HTERT RPE-1 (cell line): Measurements from ENCODE around the gene GLIS1.

Experiments used
- in situ Hi-C: fragments of 300-500 bp; cut with MboI; formaldehyde crosslinking; loops from 4 replicates; pipeline ENCODE4 v1.14.3; 2020; ENCODE audit warnings: low sequenced_read_pairs

GLIS1 gene

GRCh38 chr1:53696051-53696450 lies 42.9 kb downstream of the GLIS1 start:
- in situ Hi-C loops, result no loop called here

DNA sequence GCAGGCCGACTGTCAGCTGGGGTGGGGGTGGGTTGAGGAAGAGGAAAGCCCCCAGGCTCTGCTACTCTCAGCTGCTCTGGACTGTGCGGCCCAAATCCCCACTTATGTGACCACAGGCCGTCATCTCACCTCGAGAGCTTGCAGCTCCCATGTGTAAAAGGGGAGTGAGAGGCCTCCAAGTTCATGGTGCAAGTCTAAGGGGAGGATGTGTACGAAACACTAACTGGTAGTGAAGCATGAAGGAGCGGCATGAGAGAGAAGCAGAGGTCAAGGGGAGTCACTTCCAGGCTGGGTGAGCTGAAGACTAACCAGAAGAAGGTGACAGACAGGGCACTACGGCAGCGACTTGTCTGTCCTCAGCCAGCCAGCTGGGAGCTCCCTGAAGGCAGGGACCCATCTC lies 43.8 kb downstream of the GLIS1 start:
- in situ Hi-C loops, result no loop called here

DNA sequence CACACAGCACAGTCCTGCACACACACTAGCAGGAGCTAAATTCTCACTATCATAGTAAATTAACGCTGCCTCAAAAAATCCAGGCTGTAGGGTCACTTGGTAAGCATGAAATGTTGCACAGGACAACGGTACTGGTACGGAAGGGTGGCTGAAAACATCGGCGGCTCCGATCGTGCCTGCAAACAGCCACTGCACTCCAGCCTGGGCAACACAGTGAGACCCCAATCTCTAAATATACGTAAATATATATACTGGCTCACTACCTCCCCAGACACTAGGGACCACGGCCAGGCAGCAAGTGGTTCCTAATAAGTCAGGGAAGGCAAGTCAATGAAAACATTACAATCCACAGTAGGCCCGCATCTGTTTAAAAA lies 44.3 kb downstream of the GLIS1 start:
- in situ Hi-C loops, result no loop called here

GRCh38 chr1:53693773-53694717 lies 44.9 kb downstream of the GLIS1 start:
- in situ Hi-C loops, result no loop called here

GRCh38 chr1:53693339-53693738 lies 45.6 kb downstream of the GLIS1 start:
- in situ Hi-C loops, result no loop called here

DNA sequence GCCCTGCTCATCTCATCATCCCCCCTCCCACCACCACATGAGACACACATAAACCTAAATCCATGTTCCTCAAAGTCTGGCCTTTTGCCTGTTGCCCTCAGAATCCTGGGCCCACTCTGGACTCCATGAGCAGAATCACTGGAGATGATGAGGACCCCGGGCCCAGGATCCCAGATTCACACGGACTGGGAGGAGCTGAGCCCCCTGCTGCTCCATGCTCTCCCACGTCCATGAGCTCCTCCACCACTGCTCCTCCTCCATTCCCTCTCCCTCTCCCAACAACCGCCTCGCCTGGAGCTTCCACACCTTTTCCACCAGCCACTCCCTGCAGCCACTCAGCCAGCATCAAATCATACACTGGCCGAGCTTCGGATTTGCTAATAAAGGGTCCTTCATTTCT lies 47.6 kb downstream of the GLIS1 start:
- in situ Hi-C loops, result no loop called here

GRCh38 chr1:53690411-53690810 lies 48.6 kb downstream of the GLIS1 start:
- in situ Hi-C loops, result no loop called here

DNA sequence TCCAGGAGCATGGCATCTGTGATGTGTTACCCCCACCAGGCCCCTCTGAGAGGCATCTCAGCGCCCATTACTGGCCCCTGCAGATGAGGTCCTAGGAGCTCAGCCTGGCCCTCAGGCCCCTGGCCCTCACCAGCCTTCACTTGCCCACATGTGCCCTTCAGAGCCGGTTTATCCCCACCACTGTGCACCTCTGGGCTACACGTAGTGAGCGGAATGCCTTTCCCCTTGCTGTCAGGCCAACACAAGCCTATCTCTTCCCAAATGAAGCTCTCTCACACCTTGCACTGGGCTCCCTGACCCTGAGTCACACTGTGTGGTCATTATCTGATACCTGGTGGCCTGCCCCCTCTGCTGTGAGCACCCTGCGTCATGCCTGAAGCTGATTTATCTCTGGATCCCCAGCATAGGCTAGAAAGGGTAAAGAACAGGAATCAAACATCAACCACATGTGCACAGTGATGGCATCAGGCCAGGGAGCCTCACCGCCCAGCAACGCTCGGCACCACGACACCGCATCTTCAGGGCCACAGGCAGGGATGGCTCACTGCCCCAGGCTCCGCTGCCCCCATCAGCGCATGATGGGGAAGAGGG lies 49.1 kb downstream of the GLIS1 start:
- in situ Hi-C loops, result no loop called here

DNA sequence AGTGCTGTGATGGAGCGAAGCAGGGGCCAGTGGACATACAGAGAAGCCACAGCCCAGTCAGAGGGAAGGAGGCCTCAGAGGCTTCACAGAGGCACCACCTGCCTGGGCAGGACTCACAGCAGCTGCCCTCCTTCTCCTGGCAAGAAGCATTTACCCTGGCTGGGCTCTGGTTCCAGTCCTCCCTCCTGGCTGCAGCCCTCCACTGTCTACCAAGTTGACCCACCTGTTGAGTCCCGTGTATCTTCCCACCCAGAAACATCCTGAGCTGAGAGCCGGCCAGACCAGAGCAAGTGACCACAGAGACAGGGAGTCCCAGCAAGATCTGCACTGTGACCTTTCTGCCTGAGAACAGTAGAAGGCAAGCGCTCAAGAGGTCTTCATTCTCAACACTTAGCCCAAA lies 49.7 kb downstream of the GLIS1 start:
- in situ Hi-C loops, result no loop called here

DNA sequence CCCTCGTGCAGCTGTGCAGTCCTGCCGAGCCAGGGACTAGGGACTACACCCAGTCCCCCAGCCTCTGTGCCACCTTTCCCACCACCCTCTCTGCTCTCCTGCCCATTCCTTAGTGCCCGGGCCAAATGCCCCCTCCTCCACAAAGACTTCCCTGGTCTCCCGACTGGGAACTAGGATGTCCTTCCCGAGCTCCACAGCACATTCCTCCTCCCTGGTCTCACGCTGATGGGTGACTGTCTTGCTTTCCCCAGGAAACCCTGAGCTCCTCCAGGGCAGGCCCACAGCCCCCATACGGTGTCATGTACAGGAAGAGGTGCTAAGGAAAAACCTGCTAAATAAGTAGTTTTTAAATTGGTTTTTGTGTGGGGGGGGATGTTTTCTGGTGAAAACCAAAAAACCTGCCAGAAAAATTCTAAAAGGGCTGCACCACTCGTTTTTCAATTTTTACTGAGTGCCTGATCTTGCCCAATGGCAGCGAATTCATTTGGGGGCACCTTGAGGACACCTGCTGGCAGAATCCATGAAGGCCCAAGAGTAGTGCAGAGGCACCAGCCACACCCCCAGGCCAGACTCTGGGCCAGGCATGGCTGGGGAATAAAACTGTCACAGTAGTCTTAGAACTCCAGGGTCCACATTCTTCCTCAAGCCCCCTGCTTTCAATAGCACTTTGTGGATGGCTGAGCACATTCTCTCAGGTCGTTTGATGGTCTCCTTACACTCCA lies 50.4 kb downstream of the GLIS1 start:
- in situ Hi-C loops, result no loop called here

DNA sequence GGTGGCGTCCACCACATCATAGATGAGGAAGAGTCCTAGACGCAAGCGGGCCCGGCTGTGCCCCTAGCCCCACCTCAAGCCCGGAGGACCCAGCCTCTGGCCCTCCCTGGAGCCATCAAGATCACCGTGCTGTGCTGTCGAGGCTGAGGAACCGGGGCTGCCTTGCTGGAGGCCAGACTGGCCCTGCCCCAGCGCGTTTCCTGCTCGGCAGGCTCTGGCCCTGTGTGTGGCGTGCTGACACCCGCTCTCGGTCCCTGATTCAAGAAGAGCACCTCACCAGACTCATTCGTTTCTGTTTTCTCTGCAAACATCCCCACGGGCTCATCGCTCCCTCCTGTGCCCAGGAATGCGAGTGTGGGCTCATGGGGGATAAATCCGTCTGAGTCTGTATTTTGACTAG lies 51.1 kb downstream of the GLIS1 start:
- in situ Hi-C loops, result no loop called here

GRCh38 chr1:53687426-53687825 lies 51.5 kb downstream of the GLIS1 start:
- in situ Hi-C loops, result no loop called here

GRCh38 chr1:53686965-53687267 lies 52.0 kb downstream of the GLIS1 start:
- in situ Hi-C loops, result no loop called here

DNA sequence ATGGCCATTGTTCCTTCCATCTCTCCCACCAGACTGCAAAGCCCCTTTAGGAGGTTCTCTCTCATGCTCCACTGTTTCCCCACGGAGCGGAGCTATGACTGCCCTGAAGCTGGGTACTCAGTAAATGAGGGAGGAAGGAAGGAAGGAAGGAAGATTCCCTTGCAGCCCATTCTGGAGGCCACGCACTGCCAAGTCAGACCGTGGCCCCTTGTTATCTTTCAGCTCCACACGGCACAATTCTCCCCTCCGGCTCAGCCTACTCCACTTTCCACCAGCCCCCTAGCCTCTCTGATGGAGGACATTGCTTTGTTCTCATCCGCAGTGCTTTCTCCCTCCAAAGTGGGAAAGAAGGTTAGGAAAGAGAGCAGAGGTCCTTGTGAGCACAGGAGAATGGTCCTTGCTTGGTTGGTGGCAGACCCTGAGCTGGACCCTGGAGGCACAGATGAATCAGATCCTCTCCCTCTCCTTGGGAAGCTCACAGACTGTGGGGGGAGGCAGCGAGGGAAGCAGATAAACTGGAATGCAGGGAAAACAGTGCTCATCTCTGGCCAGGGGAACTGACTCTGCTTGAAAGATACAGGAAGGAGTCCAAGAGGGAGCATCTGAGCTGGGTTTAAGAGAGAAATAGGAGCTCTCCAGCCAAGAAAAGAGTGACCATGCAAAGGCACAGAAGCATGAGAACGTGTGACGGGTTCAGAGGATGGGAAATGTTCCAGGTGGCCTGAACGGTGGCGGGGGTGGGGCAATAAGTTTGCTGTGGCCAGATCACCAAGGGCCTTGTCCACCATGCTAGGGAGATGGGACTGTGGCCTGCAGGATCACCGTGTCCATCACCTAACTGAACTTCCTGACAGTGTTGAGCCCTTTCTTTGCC lies 52.6 kb downstream of the GLIS1 start:
- in situ Hi-C loops, result no loop called here

- in situ Hi-C loops, result no loop called here
Observed at GRCh38 chr1:53685272-53686051, 53.5 kb downstream of the GLIS1 start.

GRCh38 chr1:53684741-53685140 lies 54.2 kb downstream of the GLIS1 start:
- in situ Hi-C loops, result no loop called here

DNA sequence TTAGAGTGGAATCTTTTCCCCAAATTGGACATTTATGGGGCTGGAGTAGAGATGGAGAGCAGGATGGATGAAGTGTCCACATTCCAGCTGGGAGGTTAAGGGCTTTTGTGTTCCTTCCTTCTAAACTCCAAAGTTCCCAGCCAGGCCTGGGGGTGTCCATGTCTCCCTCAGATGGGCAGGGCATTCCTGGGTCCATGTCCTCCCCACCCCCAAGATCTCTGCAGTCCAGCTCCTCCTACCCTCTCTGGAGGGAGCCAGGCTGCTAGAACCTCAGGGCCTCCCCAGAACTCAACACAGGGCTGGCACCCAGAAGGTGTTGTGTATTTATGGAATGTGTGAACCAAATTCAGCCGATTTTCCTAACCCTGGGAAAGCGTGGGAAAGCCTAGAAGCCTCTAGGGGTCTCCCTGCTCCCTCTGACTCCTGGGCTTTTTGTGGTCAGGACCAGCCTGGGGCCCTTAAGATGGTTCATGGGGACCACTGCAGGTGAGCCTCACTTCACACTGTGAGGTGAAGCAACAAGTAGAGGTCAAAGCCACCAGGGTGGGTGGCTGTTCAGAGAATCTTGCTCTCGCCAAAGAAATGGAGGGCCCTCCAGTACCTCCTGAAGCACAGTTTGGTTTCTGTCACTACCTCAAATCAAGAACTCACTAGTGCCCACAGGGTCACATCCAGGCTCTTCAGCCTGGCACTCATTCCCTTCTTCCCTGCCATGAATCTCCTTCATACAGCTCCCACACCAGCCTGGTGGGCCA lies 54.8 kb downstream of the GLIS1 start:
- in situ Hi-C loops, result no loop called here

GRCh38 chr1:53682881-53683280 lies 56.1 kb downstream of the GLIS1 start:
- in situ Hi-C loops, result no loop called here

GRCh38 chr1:53681977-53682685 lies 56.8 kb downstream of the GLIS1 start:
- in situ Hi-C loops, result no loop called here
